Neural progenitor cell (in vitro differentiated cells): ENCODE data around the gene KIAA1217.

ENCODE experiments used
- EZH2 ChIP-seq: fragments of 200-600 bp; sonication (generic); IDR thresholded peaks from 2 replicates; pipeline ENCODE4 v1.6.1; 2017; ENCODE audit warnings: antibody characterized with exemption, mild to moderate bottlenecking, moderate library complexity
- TF ChIP-seq, protein P1 (sequence below): fragments of 200-600 bp; sonication (generic); IDR thresholded peaks from 2 replicates; pipeline ENCODE4 v1.5.1; 2017; ENCODE audit warnings: antibody characterized with exemption, mild to moderate bottlenecking

DNA sequence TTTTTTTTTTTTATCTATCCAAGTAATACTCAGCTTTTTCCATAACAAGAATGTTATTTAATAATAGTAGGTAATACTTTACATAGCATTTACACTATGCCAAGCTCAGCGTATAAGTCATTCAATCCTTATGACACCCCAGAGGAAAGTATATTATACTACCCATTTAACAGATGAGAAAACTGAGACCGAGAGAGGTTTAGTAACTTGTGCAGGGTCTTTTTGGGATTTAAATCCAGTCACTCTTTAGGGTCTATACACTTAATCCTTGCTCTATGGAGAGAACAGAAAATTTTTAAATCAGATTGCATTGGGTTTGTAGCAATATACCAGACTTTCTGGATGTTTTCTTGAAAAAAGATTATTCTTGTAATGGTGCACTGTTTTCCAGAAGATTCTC lies 322.5 kb downstream of the KIAA1217 start:
- TF ChIP-seq, protein P1, sequence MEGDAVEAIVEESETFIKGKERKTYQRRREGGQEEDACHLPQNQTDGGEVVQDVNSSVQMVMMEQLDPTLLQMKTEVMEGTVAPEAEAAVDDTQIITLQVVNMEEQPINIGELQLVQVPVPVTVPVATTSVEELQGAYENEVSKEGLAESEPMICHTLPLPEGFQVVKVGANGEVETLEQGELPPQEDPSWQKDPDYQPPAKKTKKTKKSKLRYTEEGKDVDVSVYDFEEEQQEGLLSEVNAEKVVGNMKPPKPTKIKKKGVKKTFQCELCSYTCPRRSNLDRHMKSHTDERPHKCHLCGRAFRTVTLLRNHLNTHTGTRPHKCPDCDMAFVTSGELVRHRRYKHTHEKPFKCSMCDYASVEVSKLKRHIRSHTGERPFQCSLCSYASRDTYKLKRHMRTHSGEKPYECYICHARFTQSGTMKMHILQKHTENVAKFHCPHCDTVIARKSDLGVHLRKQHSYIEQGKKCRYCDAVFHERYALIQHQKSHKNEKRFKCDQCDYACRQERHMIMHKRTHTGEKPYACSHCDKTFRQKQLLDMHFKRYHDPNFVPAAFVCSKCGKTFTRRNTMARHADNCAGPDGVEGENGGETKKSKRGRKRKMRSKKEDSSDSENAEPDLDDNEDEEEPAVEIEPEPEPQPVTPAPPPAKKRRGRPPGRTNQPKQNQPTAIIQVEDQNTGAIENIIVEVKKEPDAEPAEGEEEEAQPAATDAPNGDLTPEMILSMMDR = no peak
- TF ChIP-seq EZH2 = no peak
